ENCODE results near the gene SSBP3.

SSBP3 gene

GRCh38 chr1:54378157-54378873 lies 27.9 kb downstream of the SSBP3 start:
- DNase-seq (ENCODE audit: low read depth), result no peak
- H3K4me3 ChIP-seq (ENCODE audit: low read length), result no peak overlapping the region
- no peaks in the 10 kb centered on the region for H3K27me3 ChIP-seq (replicated peaks; ENCODE audit: control insufficient read depth, insufficient read depth, low read length)
- H3K4me1 ChIP-seq (ENCODE audit: control insufficient read depth, insufficient read depth, low read length), result peaks cover 11% of the 10 kb centered on the region
- H3K9me3 ChIP-seq (ENCODE audit: control insufficient read depth, low read length), result no peaks in the 10 kb centered on the region
- no peak overlapping the region for H3K9ac ChIP-seq (ENCODE audit: low read length)
- peaks cover 8% of the 10 kb centered on the region for H3K36me3 ChIP-seq (ENCODE audit: control insufficient read depth, insufficient read depth, low read length, severe bottlenecking)

- Histone ChIP-seq H3K4me3 (ENCODE audit: low read length) (no peak overlapping the region), H3K9me3 (ENCODE audit: control insufficient read depth, low read length) (no peaks in the 10 kb centered on the region), H3K36me3 (ENCODE audit: control insufficient read depth, insufficient read depth, low read length, severe bottlenecking) (peaks cover 8% of the 10 kb centered on the region), H3K4me1 (ENCODE audit: control insufficient read depth, insufficient read depth, low read length) (peaks cover 11% of the 10 kb centered on the region), H3K9ac (ENCODE audit: low read length) (no peak overlapping the region), H3K27me3 (replicated peaks; ENCODE audit: control insufficient read depth, insufficient read depth, low read length) (no peaks in the 10 kb centered on the region)
- no peak for DNase-seq (ENCODE audit: low read depth)
These were observed 29.0 kb downstream of the SSBP3 start for GRCh38 chr1:54377040-54377691.

- Histone ChIP-seq H3K36me3 (ENCODE audit: control insufficient read depth, insufficient read depth, low read length, severe bottlenecking) (peaks cover 8% of the 10 kb centered on the region), H3K4me1 (ENCODE audit: control insufficient read depth, insufficient read depth, low read length) (peaks cover 11% of the 10 kb centered on the region), H3K27me3 (replicated peaks; ENCODE audit: control insufficient read depth, insufficient read depth, low read length) (no peaks in the 10 kb centered on the region), H3K4me3 (ENCODE audit: low read length) (no peak overlapping the region), H3K9me3 (ENCODE audit: control insufficient read depth, low read length) (no peaks in the 10 kb centered on the region), H3K9ac (ENCODE audit: low read length) (no peak overlapping the region)
- DNase-seq (ENCODE audit: low read depth), result no peak
These were observed 29.7 kb downstream of the SSBP3 start for GRCh38 chr1:54376430-54377039.

- Histone ChIP-seq H3K4me1 (ENCODE audit: control insufficient read depth, insufficient read depth, low read length) (peaks cover 11% of the 10 kb centered on the region), H3K4me3 (ENCODE audit: low read length) (no peak overlapping the region), H3K36me3 (ENCODE audit: control insufficient read depth, insufficient read depth, low read length, severe bottlenecking) (peaks cover 8% of the 10 kb centered on the region), H3K9ac (ENCODE audit: low read length) (no peak overlapping the region), H3K27me3 (replicated peaks; ENCODE audit: control insufficient read depth, insufficient read depth, low read length) (no peaks in the 10 kb centered on the region), H3K9me3 (ENCODE audit: control insufficient read depth, low read length) (no peaks in the 10 kb centered on the region)
- no peak for DNase-seq (ENCODE audit: low read depth)
These were observed 30.3 kb downstream of the SSBP3 start for GRCh38 chr1:54375712-54376429.

GRCh38 chr1:54375298-54375697 lies 30.9 kb downstream of the SSBP3 start:
- Histone ChIP-seq H3K4me1 (ENCODE audit: control insufficient read depth, insufficient read depth, low read length) (peaks cover 7% of the 10 kb centered on the region), H3K27me3 (replicated peaks; ENCODE audit: control insufficient read depth, insufficient read depth, low read length) (no peaks in the 10 kb centered on the region), H3K4me3 (ENCODE audit: low read length) (no peak overlapping the region), H3K36me3 (ENCODE audit: control insufficient read depth, insufficient read depth, low read length, severe bottlenecking) (peaks cover 3% of the 10 kb centered on the region), H3K9ac (ENCODE audit: low read length) (no peak overlapping the region), H3K9me3 (ENCODE audit: control insufficient read depth, low read length) (no peaks in the 10 kb centered on the region)
- DNase-seq (ENCODE audit: low read depth), result no peak

GRCh38 chr1:54374766-54375165 lies 31.4 kb downstream of the SSBP3 start:
- Histone ChIP-seq H3K9me3 (ENCODE audit: control insufficient read depth, low read length) (no peaks in the 10 kb centered on the region), H3K9ac (ENCODE audit: low read length) (no peak overlapping the region), H3K27me3 (replicated peaks; ENCODE audit: control insufficient read depth, insufficient read depth, low read length) (no peaks in the 10 kb centered on the region), H3K4me1 (ENCODE audit: control insufficient read depth, insufficient read depth, low read length) (peaks cover 3% of the 10 kb centered on the region), H3K36me3 (ENCODE audit: control insufficient read depth, insufficient read depth, low read length, severe bottlenecking) (peaks cover 7% of the 10 kb centered on the region), H3K4me3 (ENCODE audit: low read length) (no peak overlapping the region)
- DNase-seq (ENCODE audit: low read depth), result no peak

GRCh38 chr1:54372978-54373377 lies 33.2 kb downstream of the SSBP3 start:
- H3K36me3 ChIP-seq (ENCODE audit: control insufficient read depth, insufficient read depth, low read length, severe bottlenecking), result peaks cover 13% of the 10 kb centered on the region
- DNase-seq (ENCODE audit: low read depth), result no peak
- H3K4me1 ChIP-seq (ENCODE audit: control insufficient read depth, insufficient read depth, low read length), result no peaks in the 10 kb centered on the region
- no peak overlapping the region for H3K4me3 ChIP-seq (ENCODE audit: low read length)
- H3K9ac ChIP-seq (ENCODE audit: low read length), result no peak overlapping the region
- no peaks in the 10 kb centered on the region for H3K27me3 ChIP-seq (replicated peaks; ENCODE audit: control insufficient read depth, insufficient read depth, low read length)
- H3K9me3 ChIP-seq (ENCODE audit: control insufficient read depth, low read length), result no peaks in the 10 kb centered on the region

GRCh38 chr1:54371942-54372275 lies 34.3 kb downstream of the SSBP3 start:
- no peak for DNase-seq (ENCODE audit: low read depth)
- Histone ChIP-seq H3K4me3 (ENCODE audit: low read length) (no peak overlapping the region), H3K36me3 (ENCODE audit: control insufficient read depth, insufficient read depth, low read length, severe bottlenecking) (peaks cover 9% of the 10 kb centered on the region), H3K27me3 (replicated peaks; ENCODE audit: control insufficient read depth, insufficient read depth, low read length) (no peaks in the 10 kb centered on the region), H3K4me1 (ENCODE audit: control insufficient read depth, insufficient read depth, low read length) (no peaks in the 10 kb centered on the region), H3K9ac (ENCODE audit: low read length) (no peak overlapping the region), H3K9me3 (ENCODE audit: control insufficient read depth, low read length) (no peaks in the 10 kb centered on the region)

- Histone ChIP-seq H3K27me3 (replicated peaks; ENCODE audit: control insufficient read depth, insufficient read depth, low read length) (no peaks in the 10 kb centered on the region), H3K9me3 (ENCODE audit: control insufficient read depth, low read length) (no peaks in the 10 kb centered on the region), H3K36me3 (ENCODE audit: control insufficient read depth, insufficient read depth, low read length, severe bottlenecking) (peaks cover 9% of the 10 kb centered on the region), H3K4me1 (ENCODE audit: control insufficient read depth, insufficient read depth, low read length) (no peaks in the 10 kb centered on the region), H3K9ac (ENCODE audit: low read length) (no peak overlapping the region), H3K4me3 (ENCODE audit: low read length) (no peak overlapping the region)
- no peak for DNase-seq (ENCODE audit: low read depth)
These were observed 34.9 kb downstream of the SSBP3 start for GRCh38 chr1:54371038-54371941.

- Histone ChIP-seq H3K4me1 (ENCODE audit: control insufficient read depth, insufficient read depth, low read length) (no peaks in the 10 kb centered on the region), H3K9ac (ENCODE audit: low read length) (no peak overlapping the region), H3K9me3 (ENCODE audit: control insufficient read depth, low read length) (no peaks in the 10 kb centered on the region), H3K4me3 (ENCODE audit: low read length) (no peak overlapping the region), H3K36me3 (ENCODE audit: control insufficient read depth, insufficient read depth, low read length, severe bottlenecking) (peaks cover 9% of the 10 kb centered on the region), H3K27me3 (replicated peaks; ENCODE audit: control insufficient read depth, insufficient read depth, low read length) (no peaks in the 10 kb centered on the region)
- no peak for DNase-seq (ENCODE audit: low read depth)
These were observed 35.8 kb downstream of the SSBP3 start for GRCh38 chr1:54370287-54370989.

All from adipocyte (in vitro differentiated cells).